GM12878 (cell line): ENCODE data around the gene MYL6B. TPM values are rescaled to one million over a fixed set of nuclear protein-coding genes. Genes with fewer than 3 reads are reported as not detected.
A peak's percentile ranks its signal among the peaks of the same experiment; 100 is the strongest.

Source experiments
- ATAC-seq: fragments of 200-7000 bp; cut with Tn5 transposase; 3 replicates; pipeline ENCODE4 v1.9.1; 2020; ENCODE audit warnings: mild to moderate bottlenecking, moderate library complexity
- BruUV-seq: library from RNA; stranded (reverse); fragments of 400-500 nt; replicated peaks from 2 replicates; lab custom pipeline; 2021; lab: Mats Ljungman, UMichigan
- CTCF ChIA-PET: fragments of 300-600 bp; sonication (Branson Sonifier 250); formaldehyde crosslinking; extraction: SDS; loops from one replicate; lab custom pipeline; 2021; ENCODE audit warnings: inconsistent platforms; lab: Yijun Ruan, JAX
- POLR2A ChIA-PET: fragments of 350-600 bp; formaldehyde crosslinking; extraction: SDS; loops from one replicate; lab custom pipeline; 2021; ENCODE audit warnings: inconsistent platforms; lab: Charles Lee
- RAD21 ChIA-PET: fragments of 300-600 bp; sonication (Branson Sonifier 250); formaldehyde crosslinking; loops from one replicate; lab custom pipeline; 2023; ENCODE audit warnings: antibody characterized with exemption; ENCODE audit not compliant: unreplicated experiment; lab: Charles Lee
- SMC1A ChIA-PET: fragments of 300-600 bp; sonication (Branson Sonifier 250); formaldehyde crosslinking; loops from one replicate; lab custom pipeline; 2023; ENCODE audit not compliant: unreplicated experiment, uncharacterized antibody; lab: Charles Lee
- DNase-seq: peaks from one replicate; pipeline ENCODE4 v3.0.0-alpha.2; 2011; ENCODE audit warnings: low read depth, low spot score
- FAIRE-seq: peaks from 3 replicates; lab custom pipeline; 2011; peaks lifted over from hg19 to GRCh38; lab: Jason Lieb, UNC
- H2AFZ ChIP-seq: 2 replicates; pipeline ENCODE4 v1.6.0; 2011; ENCODE audit warnings: low read depth, low read length, control low read depth; ENCODE audit not compliant: control insufficient read depth
- H3K27ac ChIP-seq: 2 replicates; pipeline ENCODE4 v1.5.1; 2011; ENCODE audit warnings: control low read depth; ENCODE audit not compliant: control insufficient read depth, insufficient read depth
- H3K27me3 ChIP-seq, 2 experiments: replicated peaks in 1 of 2; 2 replicates each; pipeline versions ENCODE4 v1.6.0 to v1.6.1; 2011; ENCODE audit warnings: low read length in 1 of 2; ENCODE audit not compliant: control insufficient read depth in 2 of 2, insufficient read depth in 2 of 2
- H3K36me3 ChIP-seq, 2 experiments: 2 replicates each; pipeline ENCODE4 v1.5.1; 2011; ENCODE audit warnings: low read length in 1 of 2; ENCODE audit not compliant: control insufficient read depth in 2 of 2, insufficient read depth in 2 of 2
- H3K4me1 ChIP-seq: 2 replicates; pipeline ENCODE4 v1.6.1; 2011; ENCODE audit warnings: mild to moderate bottlenecking, low read length, moderate library complexity, mixed read lengths; ENCODE audit not compliant: control insufficient read depth, insufficient read depth
- H3K4me2 ChIP-seq: 2 replicates; pipeline ENCODE4 v1.6.0; 2011; ENCODE audit warnings: control low read depth; ENCODE audit not compliant: control insufficient read depth, insufficient read depth
- H3K4me3 ChIP-seq: fragments of 200-600 bp; sonication (generic); 2 replicates; pipeline ENCODE4 v1.5.1; 2016
- H3K79me2 ChIP-seq: 2 replicates; pipeline ENCODE4 v1.6.0; 2011; ENCODE audit warnings: low read length; ENCODE audit not compliant: control insufficient read depth, insufficient read depth
- H3K9ac ChIP-seq: 2 replicates; pipeline ENCODE4 v1.8.0; 2011; ENCODE audit warnings: low read length, control low read depth, mixed read lengths; ENCODE audit not compliant: control insufficient read depth, insufficient read depth
- H3K9me3 ChIP-seq: replicated peaks from 3 replicates; pipeline ENCODE4 v1.5.1; 2011; ENCODE audit warnings: mild to moderate bottlenecking, low read length; ENCODE audit not compliant: control insufficient read depth, insufficient read depth
- H4K20me1 ChIP-seq: 2 replicates; pipeline ENCODE4 v1.6.0; 2011; ENCODE audit not compliant: control insufficient read depth, insufficient read depth
- ATF2 ChIP-seq: IDR thresholded peaks from 2 replicates; pipeline ENCODE4 v1.6.1; 2012; ENCODE audit warnings: low read length, inconsistent platforms
- CTCF ChIP-seq, 3 experiments: IDR thresholded peaks in 2 of 3; conservative IDR thresholded peaks in 1 of 3; 2 replicates each; pipeline ENCODE4 v1.5.1; 2011; ENCODE audit warnings: low read depth in 3 of 3, low read length in 3 of 3, mild to moderate bottlenecking in 3 of 3, control low read depth in 2 of 3, moderate library complexity in 2 of 3, inconsistent platforms in 1 of 3, mixed read lengths in 1 of 3; ENCODE audit not compliant: control insufficient read depth in 2 of 3, insufficient read depth in 1 of 3; ENCODE audit errors: extremely low read depth in 1 of 3
- EGR1 ChIP-seq, 2 experiments: IDR thresholded peaks; 1 replicate in 1 of 2; 2 replicates in 1 of 2; pipeline ENCODE4 v1.6.1; 2011 to 2012; ENCODE audit warnings: low read depth in 2 of 2, low read length in 2 of 2, borderline replicate concordance in 1 of 2, mild to moderate bottlenecking in 1 of 2, moderate library complexity in 1 of 2
- MXI1 ChIP-seq: fragments of 150-350 bp; IDR thresholded peaks from 2 replicates; pipeline ENCODE4 v1.6.1; 2011; ENCODE audit warnings: low read depth, mild to moderate bottlenecking, inconsistent platforms, low read length, improper control_type of control experiment
- SIN3A ChIP-seq: IDR thresholded peaks from 2 replicates; pipeline ENCODE4 v1.6.1; 2012; ENCODE audit warnings: low read depth, low read length, improper control_type of control experiment
- TCF12 ChIP-seq: IDR thresholded peaks from 2 replicates; pipeline ENCODE4 v1.6.1; 2011; ENCODE audit warnings: low read depth, mild to moderate bottlenecking, low read length
- TCF7 ChIP-seq: IDR thresholded peaks from 2 replicates; pipeline ENCODE4 v1.6.1; 2014; ENCODE audit warnings: antibody characterized with exemption, borderline replicate concordance
- WGBS: methylation state at CpG from one replicate; pipeline ENCODE4 v1.1.6; 2016; ENCODE audit warnings: low lambda C conversion rate; ENCODE audit not compliant: insufficient replicate concordance, insufficient coverage; ENCODE audit errors: missing lambda C conversion rate; 5-methylcytosine and 5-hydroxymethylcytosine counted together
- in situ Hi-C: fragments of 300-500 bp; cut with MboI; formaldehyde crosslinking; loops from 9 replicates; pipeline ENCODE4 v1.14.3; 2018; ENCODE audit warnings: mixed read lengths
- intact Hi-C: fragments of 100-400 bp; cut with micrococcal nuclease; formaldehyde crosslinking; loops from one replicate; pipeline ENCODE4 v1.14.2; 2022; ENCODE audit not compliant: unreplicated experiment
- polyA plus RNA-seq, 11 experiments: library from polyadenylated mRNA; depleted of rRNA in 4 of 11; unstranded in 6 of 11; stranded (reverse) in 5 of 11; fragments of >200 nt; fragmentation: Nextera tagmentation in 4 of 11; fragmentation: Illumina TruSeq in 1 of 11; extraction: Ambion mirVana in 4 of 11; extraction: Trizol in 1 of 11; gene quantifications; 1 replicate in 1 of 11; 2 replicates in 10 of 11; pipeline versions ENCODE4 v1.2.1 to v1.2.3, GENCODE V29; 2011 to 2016; ENCODE audit warnings: inconsistent platforms in 2 of 11, missing spikeins in 2 of 11, low read depth in 1 of 11
- total RNA-seq, 4 experiments: library from RNA; depleted of rRNA in 3 of 4; stranded (reverse); fragments of >200 nt in 3 of 4; fragmentation: Illumina TruSeq in 1 of 4; extraction: Trizol in 1 of 4; gene quantifications; 2 replicates each; pipeline versions ENCODE4 v1.2.1 to v1.2.3, GENCODE V29; 2013 to 2021

Gene MYL6B
- total and polyA plus RNA-seq, 10 of the 15 experiments (the other 5 are each of a cell fraction or from before 2014, with no cell fraction given): 75.5 to 153 (median 114) TPM

GRCh38 chr12:56189918-56190694 is 37.7 kb downstream of the MYL6B start (continued):
- TF ChIP-seq CTCF (IDR thresholded peaks at IDR 0.05 in 2 of 3, conservative IDR thresholded peaks at IDR 0.05 in 1 of 3; ENCODE audit: control insufficient read depth in 2 of 3, extremely low read depth in 1 of 3, insufficient read depth in 1 of 3, low read depth in 3 of 3, low read length in 3 of 3) (0 out of 6 replicates have a peak, but pooled peaks of 1 of the 3 experiments have one; percentile 0), TCF7 (peak; percentile 56; the same call in 1 of the 2 replicates), EGR1 (IDR thresholded peaks at IDR 0.05; ENCODE audit: borderline replicate concordance in 1 of 2, low read depth in 2 of 2, low read length in 2 of 2) (peak in 1 of 2 experiments; percentile 22; a peak in 1 of 3 replicates)

GRCh38 chr12:56190695-56191155 is 38.3 kb downstream of the MYL6B start:
- FAIRE-seq (no peak), DNase-seq (no peak), ATAC-seq (no peak)
- Histone ChIP-seq H3K4me3 (peak overlapping the region; percentile 50; the same call in 1 of the 2 replicates), H3K27ac (peak overlapping the region; percentile 91; the same call in 1 of the 2 replicates), H2AFZ (peak overlapping the region; percentile 65), H4K20me1 (no peaks in the 10 kb centered on the region; the same call in 1 of the 2 replicates), H3K4me1 (0 out of 2 replicates have a peak, but pooled peaks cover 4% of the 10 kb centered on the region), H3K4me2 (peak overlapping the region; percentile 99), H3K27me3 (no peaks in the 10 kb centered on the region), H3K79me2 (peaks cover 27% of the 10 kb centered on the region), H3K9ac (peak overlapping the region; percentile 87), H3K36me3 (no peaks in the 10 kb centered on the region), H3K9me3 (no peaks in the 10 kb centered on the region)
- ChIA-PET RAD21 (interaction anchor here (0.6 to 4.6 kb wide), 7 partner anchors 12 to 453 kb away, joined by 3 to 98 read pairs (median 32); partner anchors contain the start of genes ESYT1, RNF41, STAT2 and ZC3H10), POLR2A (interaction anchor here (0.7 to 7.7 kb wide), 6 partner anchors 31 to 126 kb away, joined by 3 to 68 read pairs (median 28); partner anchors contain the start of genes ESYT1, MYL6, RNF41 and ZC3H10), CTCF (interaction anchor here (1.0 to 8.9 kb wide), 13 partner anchors 11 to 283 kb away, joined by 3 to 129 read pairs (median 6); partner anchors contain the start of genes ESYT1, MYL6, PA2G4 and RNF41), SMC1A (interaction anchor here (0.7 to 6.2 kb wide), 7 partner anchors 16 to 76 kb away, joined by 3 to 68 read pairs (median 11); partner anchors contain the start of genes ESYT1, RNF41 and ZC3H10)
- TF ChIP-seq ATF2: no peak
- no peak for TF ChIP-seq SIN3A
- TF ChIP-seq MXI1: no peak
- no peak for TF ChIP-seq TCF12
- intact Hi-C loops: loop anchor here (1.0 to 10.0 kb wide), 3 partner anchors 64 to 404 kb away; no protein-coding TSS in a partner anchor
- in situ Hi-C loops: loop anchor here (5.0 kb wide), 1 partner anchor 277 kb away; the partner anchor contains the start of gene SPRYD4
- 23% methylated on average over 9 of the region's 9 CpGs for WGBS
- BruUV-seq: no TSS peak
